Prostate gland (tissue), 2 donors: ENCODE measurements around the gene SLC25A2.
"Not testable (repeated sequence)": the region's sequence is repeated elsewhere in the genome, so short reads cannot be mapped to it uniquely, and the experiment has no call there.

ENCODE experiments used
- CTCF ChIP-seq, 4 experiments: fragments of 200-600 bp in 2 of 4; fragments of 450-650 bp in 2 of 4; sonication (generic) in 2 of 4; IDR thresholded peaks; 1 replicate in 3 of 4; 2 replicates in 1 of 4; pipeline ENCODE4 v1.5.1; 2016 to 2019; ENCODE audit warnings: antibody characterized with exemption in 4 of 4, mild to moderate bottlenecking in 2 of 4, moderate library complexity in 2 of 4
- POLR2A ChIP-seq: fragments of 450-650 bp; IDR thresholded peaks from one replicate; pipeline ENCODE4 v1.6.1; 2016; ENCODE audit warnings: antibody characterized with exemption, mild to moderate bottlenecking

GRCh38 chr5:141340781-141341354 lies 37.0 kb upstream of the SLC25A2 start:
- not testable (repeated sequence) for TF ChIP-seq CTCF (IDR thresholded peaks at IDR 0.05); POLR2A
